ENCODE measurements around the gene CACNA1H. TPM values are rescaled to one million over a fixed set of nuclear protein-coding genes. Genes with fewer than 3 reads are reported as not detected.

The CACNA1H gene
- total RNA-seq, 3 donors from 2014 or later (not counting 1 experiment from before 2014, with no cell fraction given): 1.1 to 1.5 (median 1.3) TPM

- H3K27ac Mint-ChIP-seq: no peak overlapping the region
- no peak for TF ChIP-seq CTCF (IDR thresholded peaks at IDR 0.05)
Observed at GRCh38 chr16:1211451-1212268, 58.8 kb downstream of the CACNA1H start.

GRCh38 chr16:1212616-1213194 is 59.8 kb downstream of the CACNA1H start:
- Histone ChIP-seq H3K4me3 (ENCODE audit: low read length) (no peak overlapping the region), H3K4me1 (ENCODE audit: control insufficient read depth, insufficient read depth, low read length) (peaks cover 12% of the 10 kb centered on the region), H3K36me3 (ENCODE audit: control insufficient read depth, insufficient read depth, low read length) (no peaks in the 10 kb centered on the region), H3K27me3 (ENCODE audit: control insufficient read depth, insufficient read depth, low read length) (no peaks in the 10 kb centered on the region), H3K27ac (ENCODE audit: low read length) (no peak overlapping the region), H3K9me3 (ENCODE audit: control insufficient read depth, insufficient read depth, low read length) (no peaks in the 10 kb centered on the region)
- ATAC-seq (no peak), DNase-seq (no peak)
- H3K27me3 Mint-ChIP-seq (ENCODE audit: low read depth in 2 of 2): no peaks in the 10 kb centered on the region
- H3K9me3 Mint-ChIP-seq: no peaks in the 10 kb centered on the region
- peaks cover 0 to 4% of the 10 kb centered on the region in 2 donors for H3K4me1 Mint-ChIP-seq
- H3K36me3 Mint-ChIP-seq: no peaks in the 10 kb centered on the region
- H3K27ac Mint-ChIP-seq: no peak overlapping the region
- intact Hi-C loops (cut with micrococcal nuclease): no loop called here
- no peak overlapping the region for H3K4me3 Mint-ChIP-seq
- no peak for TF ChIP-seq CTCF (IDR thresholded peaks at IDR 0.05)
- WGBS (ENCODE audit: insufficient coverage): 93% methylated on average over 40 of the region's 40 CpGs

More at GRCh38 chr16:1211451-1212268, 58.8 kb downstream of the CACNA1H start:
- Histone ChIP-seq H3K27ac (ENCODE audit: low read length) (no peak overlapping the region), H3K4me1 (ENCODE audit: control insufficient read depth, insufficient read depth, low read length) (peaks cover 15% of the 10 kb centered on the region), H3K36me3 (ENCODE audit: control insufficient read depth, insufficient read depth, low read length) (no peaks in the 10 kb centered on the region), H3K4me3 (ENCODE audit: low read length) (no peak overlapping the region), H3K9me3 (ENCODE audit: control insufficient read depth, insufficient read depth, low read length) (no peaks in the 10 kb centered on the region), H3K27me3 (ENCODE audit: control insufficient read depth, insufficient read depth, low read length) (no peaks in the 10 kb centered on the region)
- no peaks in the 10 kb centered on the region for H3K27me3 Mint-ChIP-seq (ENCODE audit: low read depth in 2 of 2)
- peaks cover 0 to 4% of the 10 kb centered on the region in 2 donors for H3K4me1 Mint-ChIP-seq
- 89% methylated on average over 65 of the region's 65 CpGs for WGBS (ENCODE audit: insufficient coverage)
- no peak for ATAC-seq
- H3K9me3 Mint-ChIP-seq: no peaks in the 10 kb centered on the region
- DNase-seq: no peak
- H3K4me3 Mint-ChIP-seq: no peak overlapping the region
- intact Hi-C loops (cut with micrococcal nuclease): no loop called here
- H3K36me3 Mint-ChIP-seq: no peaks in the 10 kb centered on the region

- DNase-seq (no peak), ATAC-seq (no peak)
- Histone ChIP-seq H3K27me3 (ENCODE audit: control insufficient read depth, insufficient read depth, low read length) (no peaks in the 10 kb centered on the region), H3K27ac (ENCODE audit: low read length) (no peak overlapping the region), H3K4me3 (ENCODE audit: low read length) (no peak overlapping the region), H3K9me3 (ENCODE audit: control insufficient read depth, insufficient read depth, low read length) (no peaks in the 10 kb centered on the region), H3K4me1 (ENCODE audit: control insufficient read depth, insufficient read depth, low read length) (peaks cover 8% of the 10 kb centered on the region), H3K36me3 (ENCODE audit: control insufficient read depth, insufficient read depth, low read length) (no peaks in the 10 kb centered on the region)
- no peak for TF ChIP-seq CTCF (IDR thresholded peaks at IDR 0.05)
- H3K4me1 Mint-ChIP-seq: peaks cover 0 to 4% of the 10 kb centered on the region in 2 donors
- no peaks in the 10 kb centered on the region for H3K36me3 Mint-ChIP-seq
- H3K4me3 Mint-ChIP-seq: no peak overlapping the region
- H3K27ac Mint-ChIP-seq: no peak overlapping the region
- WGBS (ENCODE audit: insufficient coverage): 82% methylated on average over 8 of the region's 8 CpGs
- H3K9me3 Mint-ChIP-seq: no peaks in the 10 kb centered on the region
- intact Hi-C loops (cut with micrococcal nuclease): no loop called here
- H3K27me3 Mint-ChIP-seq (ENCODE audit: low read depth in 2 of 2): no peaks in the 10 kb centered on the region
Observed at GRCh38 chr16:1213231-1213630, 60.3 kb downstream of the CACNA1H start.

Data from natural killer cell (primary cell).